Measurements from ENCODE around the gene PP2D1. TPM values are rescaled to one million over a fixed set of nuclear protein-coding genes. Genes with fewer than 3 reads are reported as not detected.

Gene PP2D1
- total RNA-seq, 2 donors from 2014 or later = not detected

GRCh38 chr3:19972054-19972453 lies 40.0 kb downstream of the PP2D1 start:
- H3K27me3 ChIP-seq = no peaks in the 10 kb centered on the region
- DNase-seq = no peak
- intact Hi-C loops (cut with DNase I) = no loop called here
- peaks cover 5% of the 10 kb centered on the region for H3K36me3 ChIP-seq
- H3K4me1 ChIP-seq = no peaks in the 10 kb centered on the region
- H3K9me3 ChIP-seq = no peaks in the 10 kb centered on the region
- H3K27ac ChIP-seq = no peak overlapping the region
- no peak overlapping the region for H3K9ac ChIP-seq (ENCODE audit: low read depth in 2 of 2, low read length in 2 of 2)
- TF ChIP-seq CTCF (IDR thresholded peaks at IDR 0.05) = no peak
- H3K4me3 ChIP-seq = no peak overlapping the region

GRCh38 chr3:19970327-19970726 lies 41.7 kb downstream of the PP2D1 start:
- H3K4me3 ChIP-seq = no peak overlapping the region
- no peaks in the 10 kb centered on the region for H3K36me3 ChIP-seq
- H3K9me3 ChIP-seq = no peaks in the 10 kb centered on the region
- no peak for DNase-seq
- H3K9ac ChIP-seq (ENCODE audit: low read depth in 2 of 2, low read length in 2 of 2) = no peak overlapping the region
- no peaks in the 10 kb centered on the region for H3K27me3 ChIP-seq
- no peak overlapping the region for H3K27ac ChIP-seq
- no peak for TF ChIP-seq CTCF (IDR thresholded peaks at IDR 0.05)
- intact Hi-C loops (cut with DNase I) = no loop called here
- H3K4me1 ChIP-seq = no peaks in the 10 kb centered on the region

- Histone ChIP-seq H3K9me3 (no peaks in the 10 kb centered on the region), H3K9ac (ENCODE audit: low read depth in 2 of 2, low read length in 2 of 2) (no peak overlapping the region), H3K4me1 (no peaks in the 10 kb centered on the region), H3K27ac (no peak overlapping the region), H3K36me3 (no peaks in the 10 kb centered on the region), H3K4me3 (no peak overlapping the region), H3K27me3 (no peaks in the 10 kb centered on the region)
- intact Hi-C loops (cut with DNase I) = no loop called here
- no peak for TF ChIP-seq CTCF (IDR thresholded peaks at IDR 0.05)
- DNase-seq = no peak
Observed at GRCh38 chr3:19967812-19968211, 44.3 kb downstream of the PP2D1 start.

GRCh38 chr3:19967208-19967607 lies 44.9 kb downstream of the PP2D1 start:
- no peaks in the 10 kb centered on the region for H3K4me1 ChIP-seq
- no peaks in the 10 kb centered on the region for H3K27me3 ChIP-seq
- intact Hi-C loops (cut with DNase I) = no loop called here
- no peak for TF ChIP-seq CTCF (IDR thresholded peaks at IDR 0.05)
- no peak overlapping the region for H3K4me3 ChIP-seq
- H3K27ac ChIP-seq = no peak overlapping the region
- DNase-seq = no peak
- no peak overlapping the region for H3K9ac ChIP-seq (ENCODE audit: low read depth in 2 of 2, low read length in 2 of 2)
- no peaks in the 10 kb centered on the region for H3K9me3 ChIP-seq
- no peaks in the 10 kb centered on the region for H3K36me3 ChIP-seq

GRCh38 chr3:19961960-19962359 lies 50.1 kb downstream of the PP2D1 start:
- intact Hi-C loops (cut with DNase I) = no loop called here
- no peak for DNase-seq
- H3K9ac ChIP-seq (ENCODE audit: low read depth in 2 of 2, low read length in 2 of 2) = no peak overlapping the region

More at GRCh38 chr3:19961960-19962359, 50.1 kb downstream of the PP2D1 start:
- Histone ChIP-seq H3K27ac (no peak overlapping the region), H3K9me3 (no peaks in the 10 kb centered on the region), H3K4me3 (no peak overlapping the region), H3K36me3 (no peaks in the 10 kb centered on the region), H3K27me3 (no peaks in the 10 kb centered on the region), H3K4me1 (peaks cover 2% of the 10 kb centered on the region)
- TF ChIP-seq CTCF (IDR thresholded peaks at IDR 0.05) = no peak
